ENCODE measurements around the gene JARID2.
A peak's percentile ranks its signal among the peaks of the same experiment; 100 is the strongest.

The JARID2 gene

DNA sequence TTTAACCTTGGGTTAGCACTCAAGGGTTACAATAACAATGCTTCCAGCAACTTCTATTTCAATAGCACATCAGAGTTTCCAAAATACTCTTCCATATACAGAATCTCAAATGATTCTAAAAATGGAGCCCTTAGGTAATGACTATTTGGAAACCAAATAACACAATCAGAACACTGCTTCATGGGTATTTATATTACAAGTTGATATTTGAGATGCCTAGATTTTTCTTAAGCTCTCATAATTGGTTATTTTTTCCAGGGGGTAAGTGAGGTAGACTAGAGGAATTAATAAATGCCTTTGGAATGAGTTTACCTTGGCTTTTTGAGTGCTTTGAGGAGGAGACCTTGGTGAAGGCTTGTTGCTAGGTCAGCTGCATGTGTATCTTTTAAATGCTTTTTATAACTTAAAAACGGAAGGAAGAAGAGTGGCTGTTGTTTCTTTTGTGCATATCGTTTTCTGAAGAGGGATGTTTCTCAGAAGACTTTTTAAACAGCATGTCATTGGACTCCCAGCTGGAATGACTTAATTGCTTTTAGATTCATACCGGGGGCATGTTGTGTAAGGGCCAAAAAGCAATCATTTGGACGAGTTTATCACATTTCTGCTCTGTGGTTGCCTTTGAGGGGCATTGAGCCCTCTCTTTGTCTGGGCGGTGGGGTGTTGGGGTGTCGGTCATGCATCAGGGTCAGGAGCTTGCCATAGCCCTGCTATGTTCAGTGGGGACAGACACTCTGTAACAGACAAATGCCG lies 230.9 kb downstream of the JARID2 start:
- no peak for DNase-seq

DNA sequence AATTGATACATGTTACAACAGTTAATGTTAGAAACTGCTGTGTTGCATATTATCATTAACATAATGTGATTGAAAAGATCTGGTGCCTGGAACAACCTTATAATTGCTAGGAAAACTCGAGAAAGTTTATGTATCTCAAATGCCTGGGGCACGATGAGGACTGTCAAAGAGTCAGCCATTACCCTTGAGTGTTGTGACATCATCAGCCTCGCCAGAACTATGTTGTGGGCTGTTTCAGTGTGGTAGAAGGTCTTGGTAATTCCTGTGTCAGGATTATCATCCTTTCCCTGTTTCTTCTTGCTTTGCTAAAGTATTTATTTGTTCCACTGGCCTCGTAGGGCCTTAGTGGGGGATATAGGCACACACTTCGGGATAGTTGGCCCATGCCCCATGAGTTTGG lies 231.9 kb downstream of the JARID2 start:
- no peak for DNase-seq

DNA sequence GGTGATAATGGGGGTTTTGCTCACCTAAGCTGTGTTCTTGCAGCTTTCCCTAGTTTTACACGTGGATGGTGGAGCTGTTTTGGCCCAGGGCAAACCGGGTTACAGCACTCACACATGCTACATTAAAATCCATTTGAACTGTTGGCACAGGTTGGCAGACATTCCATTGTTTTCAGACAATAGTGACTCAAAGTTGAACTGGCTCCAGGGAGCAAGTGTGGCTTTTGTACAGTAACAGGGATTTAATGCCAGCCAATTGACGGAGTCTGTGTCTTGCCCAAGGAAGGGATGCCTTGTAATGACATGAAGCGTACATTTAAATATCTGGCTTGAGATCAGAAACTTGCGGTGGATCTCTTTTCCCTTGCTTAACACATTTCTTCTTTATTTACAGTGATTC lies 233.9 kb downstream of the JARID2 start:
- no peak for DNase-seq

DNA sequence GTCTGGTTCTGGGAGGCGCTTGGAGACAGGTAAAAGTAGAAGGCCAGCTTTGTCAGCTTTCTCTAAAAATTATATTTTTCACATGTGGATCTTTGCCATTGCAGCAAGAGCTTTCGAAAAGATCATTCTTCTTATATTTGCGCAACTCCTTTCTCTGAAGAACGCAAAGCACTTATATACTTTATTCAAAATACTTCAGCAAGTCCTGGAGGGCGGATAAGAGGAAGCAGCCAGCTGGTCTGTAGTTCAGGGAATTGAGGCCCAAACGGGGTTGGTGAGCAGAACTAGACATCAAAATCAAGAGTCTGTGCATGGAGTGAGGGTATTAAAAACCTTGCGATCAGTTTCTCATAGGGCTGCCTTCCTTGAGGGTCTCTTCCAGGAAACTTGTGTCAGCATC lies 234.7 kb downstream of the JARID2 start:
- DNase-seq, result no peak

DNA sequence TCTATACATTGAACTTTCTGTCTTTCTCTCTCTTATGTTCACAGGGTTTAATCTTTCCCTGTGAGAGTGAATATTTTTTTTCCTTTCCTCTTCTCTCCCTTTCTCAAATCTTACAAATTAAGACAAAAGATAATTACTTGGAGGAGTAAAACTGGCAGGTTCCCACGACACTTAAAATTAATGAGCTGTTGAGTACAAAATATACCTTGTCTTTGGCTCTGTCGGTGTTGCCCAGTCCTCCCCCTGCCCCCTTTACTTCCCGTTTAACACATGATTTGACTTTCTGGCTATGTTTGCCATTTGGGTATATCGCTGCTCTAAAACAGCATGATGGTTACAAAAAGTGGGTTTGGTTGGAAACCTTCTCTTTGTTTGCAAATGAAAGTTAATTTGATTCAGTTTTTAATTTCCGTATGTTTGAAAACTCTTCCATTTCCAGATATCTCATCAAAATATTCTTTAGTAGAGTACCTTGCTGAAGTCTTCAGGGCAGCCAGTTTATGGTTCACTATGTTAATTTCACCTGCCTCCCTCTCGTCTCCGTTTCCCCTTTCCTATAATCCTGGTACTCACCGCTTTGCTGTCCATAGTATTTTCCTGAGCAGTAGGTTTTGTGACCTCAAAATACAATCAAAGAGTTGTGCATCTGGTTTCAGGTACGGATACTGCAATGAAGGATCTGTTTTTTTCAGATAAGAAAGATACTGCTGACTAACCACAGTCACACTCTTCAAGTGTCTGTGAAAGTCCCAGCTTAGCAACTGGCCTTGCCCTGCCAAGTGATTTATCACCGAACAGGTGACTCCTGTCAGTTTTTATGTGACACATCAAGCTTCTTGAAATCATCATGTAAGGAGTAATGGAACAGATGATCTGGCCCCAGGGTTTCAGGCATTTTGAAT lies 235.8 kb downstream of the JARID2 start:
- no peak for DNase-seq

DNA sequence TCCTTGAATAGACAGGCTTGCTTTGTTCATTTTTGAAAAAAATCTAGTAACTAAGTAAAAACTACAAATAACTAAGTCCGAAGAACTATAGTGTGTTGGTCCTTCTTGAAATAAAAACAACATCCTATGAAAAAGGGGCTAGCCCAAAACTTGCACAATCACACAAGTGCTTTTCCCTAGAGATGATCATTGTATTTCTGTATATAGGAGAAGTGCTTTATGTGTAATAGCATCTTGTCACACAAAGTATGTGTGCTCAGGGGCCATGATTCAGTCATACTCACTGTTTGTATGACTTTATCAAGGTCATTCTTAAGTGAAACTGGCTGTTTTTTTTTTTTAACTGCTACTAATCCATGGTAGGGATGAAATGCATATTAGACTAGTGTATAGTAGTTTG lies 237.2 kb downstream of the JARID2 start:
- DNase-seq, result no peak

DNA sequence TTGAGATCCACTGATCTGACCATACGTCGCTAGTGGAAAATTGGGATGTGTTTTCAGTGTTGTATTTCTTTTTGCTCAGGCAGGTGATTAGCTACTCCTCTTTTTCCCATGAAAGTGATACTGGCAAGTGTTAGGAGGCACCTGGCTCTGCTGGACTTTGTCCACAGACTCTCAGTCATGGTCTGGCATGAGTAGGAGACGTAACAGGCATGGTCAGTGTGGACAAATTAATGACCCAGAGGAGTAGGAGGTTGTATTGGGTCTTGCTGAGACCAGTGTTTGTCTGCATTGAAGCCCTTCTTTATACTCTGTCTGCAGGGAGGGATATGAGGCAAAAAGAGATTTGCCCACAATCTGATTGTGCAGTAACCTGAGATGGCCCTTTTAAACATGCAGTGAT lies 238.3 kb downstream of the JARID2 start:
- DNase-seq, result no peak

DNA sequence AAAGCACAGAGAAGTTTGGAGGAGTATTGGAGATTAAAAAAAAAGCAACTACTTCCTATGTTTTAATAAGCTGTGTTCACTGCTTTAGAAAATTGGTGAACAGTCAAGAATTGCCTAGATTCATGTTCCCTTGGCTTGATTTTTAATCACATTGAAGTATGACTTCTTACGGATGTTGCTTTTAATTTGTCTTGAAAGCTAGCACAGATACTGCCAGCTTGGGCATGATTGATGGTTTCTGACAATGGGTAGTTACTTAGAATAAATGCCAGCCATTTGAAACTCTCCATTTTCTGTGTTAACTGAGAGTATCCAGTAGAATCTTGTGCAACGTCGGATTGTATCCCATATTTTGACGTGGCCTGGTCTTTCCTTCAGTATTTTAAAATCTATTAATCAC lies 239.0 kb downstream of the JARID2 start:
- no peak for DNase-seq

DNA sequence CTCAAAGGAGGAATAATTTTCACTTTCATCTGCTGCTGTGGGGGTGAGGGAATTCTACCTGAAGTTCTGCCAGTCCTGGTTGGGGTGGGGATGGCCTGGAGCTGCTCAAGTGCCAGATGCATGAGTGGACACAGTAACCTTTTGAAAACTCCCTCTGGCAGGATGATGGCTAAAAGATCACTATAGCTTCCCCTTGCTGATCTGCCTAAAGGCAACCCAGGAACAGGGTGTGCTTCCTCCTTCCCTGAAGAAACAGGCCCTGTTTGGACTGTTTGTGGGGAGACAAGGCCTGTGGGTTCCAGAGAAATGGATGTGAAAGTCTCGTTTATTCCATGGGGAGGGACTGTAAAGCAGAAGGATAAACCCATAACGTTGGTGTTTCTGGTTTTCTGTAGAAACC lies 240.1 kb downstream of the JARID2 start:
- no peak for DNase-seq

DNA sequence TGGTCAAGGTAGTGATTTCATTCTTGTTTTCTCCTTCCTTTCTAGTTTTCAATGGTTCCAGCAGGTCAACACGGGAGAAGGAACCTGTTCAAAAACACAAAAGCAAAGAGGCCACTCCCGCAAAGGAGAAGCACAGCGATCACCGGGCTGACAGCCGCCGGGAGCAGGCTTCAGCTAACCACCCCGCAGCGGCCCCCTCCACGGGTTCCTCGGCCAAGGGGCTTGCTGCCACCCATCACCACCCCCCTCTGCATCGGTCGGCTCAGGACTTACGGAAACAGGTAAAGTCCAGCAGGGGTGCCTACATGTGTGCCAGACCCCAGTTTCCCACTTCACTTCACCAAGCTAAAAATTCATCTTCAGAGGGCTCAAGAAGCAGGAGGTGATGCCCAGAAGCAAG lies 241.4 kb downstream of the JARID2 start:
- no peak for DNase-seq

DNA sequence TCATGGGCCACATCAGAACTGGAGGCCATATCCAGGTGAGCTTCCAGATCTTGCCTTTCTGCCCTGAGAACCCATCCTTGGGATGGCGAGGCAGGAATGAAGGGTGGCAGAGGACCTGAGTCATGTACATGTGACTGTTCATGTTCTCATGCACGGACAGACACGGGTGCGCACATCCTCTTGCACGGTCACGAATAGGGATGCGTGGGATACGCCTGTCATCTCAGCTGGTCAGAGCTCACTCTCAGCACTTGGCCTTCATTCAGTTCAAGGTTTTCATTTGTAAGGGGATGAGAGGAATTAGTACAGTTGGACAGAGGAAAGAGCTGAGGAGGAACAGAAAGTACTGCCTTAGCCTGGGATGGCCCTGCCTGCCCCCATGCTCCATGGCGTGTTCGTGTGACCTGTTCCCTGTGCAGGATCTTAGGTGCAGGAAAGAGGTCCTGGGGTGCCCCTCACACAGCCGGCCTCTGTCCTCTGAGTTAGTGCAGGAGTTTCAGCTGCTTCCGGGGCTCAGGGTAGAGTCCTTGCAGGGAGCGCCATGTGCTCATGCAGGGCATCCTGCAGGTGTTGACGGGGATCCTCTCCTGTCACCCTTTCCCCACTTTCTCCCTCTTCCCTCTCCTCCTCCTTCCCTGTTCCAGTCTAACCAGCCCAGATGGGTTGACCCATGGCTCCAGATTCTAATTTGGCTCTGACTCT lies 243.5 kb downstream of the JARID2 start:
- no peak for DNase-seq

DNA sequence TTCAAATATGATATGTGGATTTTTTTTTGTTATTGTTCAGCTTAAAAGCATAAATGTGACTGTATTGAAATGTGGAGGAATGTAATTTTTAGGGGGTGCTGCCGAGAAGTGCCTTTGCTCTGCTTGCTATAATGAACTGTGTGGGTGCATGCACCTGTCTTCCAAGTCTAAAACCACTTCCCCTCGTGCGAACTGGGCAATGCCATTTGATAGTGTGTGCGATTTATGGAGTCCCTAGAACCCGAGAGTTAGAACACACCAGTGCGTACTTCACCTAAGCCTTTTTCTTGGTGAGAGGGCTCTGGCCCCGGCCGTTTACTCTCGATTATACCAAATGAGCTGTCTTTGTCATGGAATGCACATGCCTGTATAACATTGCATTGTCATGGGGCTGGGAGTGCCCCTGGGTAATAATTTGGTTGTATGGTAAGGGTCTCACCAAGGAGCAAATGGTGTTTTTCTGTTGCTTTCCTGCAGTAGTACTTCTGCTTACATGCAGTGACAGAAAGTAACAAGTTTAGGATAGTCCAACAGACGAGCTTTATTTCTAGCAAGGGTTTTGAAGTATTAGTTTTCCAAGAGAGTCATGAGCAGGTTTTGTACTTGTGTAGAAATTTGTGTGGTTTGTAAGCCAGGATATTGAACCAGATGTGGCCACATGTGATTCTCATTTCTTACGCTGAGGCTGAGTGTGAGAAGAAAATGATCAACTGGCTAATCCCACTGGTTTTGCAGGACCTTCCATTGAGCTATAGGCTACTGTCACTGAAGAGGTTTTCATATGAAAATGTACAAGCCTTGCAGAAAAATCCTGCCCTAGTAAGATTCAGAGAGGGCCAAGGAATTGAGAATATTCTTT lies 244.6 kb downstream of the JARID2 start:
- DNase-seq, result no peak

DNA sequence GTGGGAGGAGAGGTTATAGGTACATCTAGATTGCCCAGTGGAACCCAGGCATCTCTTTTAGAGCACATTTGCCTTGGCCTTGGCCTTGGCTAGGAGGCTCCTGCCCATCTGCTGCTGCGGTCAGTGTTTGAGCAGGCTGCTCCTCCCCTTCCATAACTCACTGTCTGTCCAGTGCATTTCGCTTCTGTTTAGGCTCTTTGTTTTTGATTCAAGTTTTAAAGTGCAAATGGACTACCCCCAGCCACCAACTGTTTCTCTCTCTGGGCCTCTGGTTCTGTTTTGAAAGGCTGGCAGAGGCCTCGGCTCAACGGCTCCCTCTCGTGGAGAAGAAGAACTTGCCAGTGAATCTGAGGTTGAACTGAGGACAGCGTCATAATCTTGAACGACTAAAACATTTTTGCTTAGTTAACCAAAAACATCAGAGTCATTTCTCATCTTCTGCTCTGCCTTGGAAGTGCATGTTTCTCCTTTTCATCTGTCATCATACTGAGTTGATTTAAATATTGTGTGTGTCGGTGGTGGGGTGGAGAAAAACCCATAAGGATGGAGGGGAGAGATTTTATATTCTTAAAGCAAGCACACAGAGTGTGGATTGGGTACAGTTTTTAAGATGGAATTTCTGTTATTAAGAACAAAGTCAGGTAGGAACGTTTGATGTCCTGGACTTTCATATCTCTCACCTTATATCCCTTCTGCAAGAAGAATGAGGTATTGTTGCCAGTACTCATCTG lies 245.6 kb downstream of the JARID2 start:
- peak; percentile 6 to 62 for DNase-seq

DNA sequence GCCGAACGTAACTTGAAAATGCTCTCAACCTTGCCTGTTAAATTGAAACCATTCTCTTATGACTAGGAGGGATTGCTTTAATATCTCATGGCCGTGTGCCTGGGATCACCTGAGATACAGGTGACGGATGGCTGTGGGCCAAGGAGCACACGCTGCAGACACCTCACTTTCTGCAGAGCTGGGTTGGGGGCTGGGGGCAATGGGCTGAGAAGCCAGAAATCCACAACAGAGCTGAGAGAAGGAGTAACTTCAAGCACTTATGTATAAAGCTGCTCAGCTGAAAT lies 246.1 kb downstream of the JARID2 start:
- DNase-seq, result no peak

DNA sequence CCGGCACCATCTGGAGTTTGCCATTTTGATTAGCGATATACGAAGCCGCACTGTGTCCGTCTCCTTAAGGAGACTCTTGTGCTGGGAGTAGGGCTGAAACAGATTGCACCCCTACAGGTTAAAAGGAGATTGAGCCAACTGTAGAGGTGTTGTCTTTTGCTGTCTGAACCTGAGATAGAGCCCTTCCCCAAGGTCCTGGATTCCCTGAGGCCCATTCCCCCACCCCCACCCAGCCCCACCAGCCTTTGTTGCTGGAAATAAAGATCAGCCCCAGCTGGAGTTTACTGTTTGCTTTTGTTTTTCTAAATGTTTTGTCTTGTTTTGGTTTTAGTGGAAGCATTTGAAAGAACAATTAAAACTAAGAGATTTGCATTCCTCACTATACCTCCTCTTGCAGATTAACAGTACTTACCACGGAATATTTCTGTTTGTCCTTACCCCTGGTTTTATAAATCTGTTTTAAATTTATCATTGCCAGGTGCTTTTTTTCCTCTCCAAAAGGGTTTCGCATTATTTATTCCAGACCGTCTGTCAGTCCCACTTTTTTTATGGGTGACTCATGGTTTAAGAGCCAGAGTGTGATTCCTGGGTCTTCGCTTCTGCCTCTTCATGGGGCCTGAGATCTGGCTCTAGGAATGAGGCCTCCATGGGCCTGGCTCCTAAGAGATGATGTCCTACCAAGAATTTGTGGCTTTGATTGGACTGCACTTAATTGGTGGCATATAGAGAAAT lies 247.7 kb downstream of the JARID2 start:
- DNase-seq, result no peak

DNA sequence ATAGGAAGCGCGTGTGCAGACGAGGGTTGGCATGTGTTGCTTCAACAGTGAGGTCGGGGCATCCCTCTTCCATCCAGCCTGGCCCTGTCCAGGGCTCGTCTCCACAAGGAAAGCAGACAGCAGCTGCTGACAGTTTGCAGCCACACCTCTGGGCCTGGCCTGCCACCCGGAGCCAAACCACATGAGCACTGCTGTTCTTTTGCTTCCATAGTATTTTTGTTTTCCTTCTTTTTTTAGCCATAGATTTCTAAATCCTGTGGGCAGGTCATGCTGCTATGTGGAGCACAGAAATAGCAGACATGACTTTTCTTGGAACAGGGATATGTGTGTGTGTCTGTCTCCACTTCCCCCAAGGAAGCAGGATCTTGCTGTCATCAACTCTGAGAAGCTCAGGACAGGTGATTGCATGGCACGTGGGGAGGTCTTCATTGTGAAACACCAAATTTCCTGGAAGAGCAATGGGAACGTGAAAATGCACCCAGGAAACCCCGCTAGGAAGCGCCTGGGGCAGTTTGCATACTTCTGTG lies 249.6 kb downstream of the JARID2 start:
- DNase-seq, result no peak

DNA sequence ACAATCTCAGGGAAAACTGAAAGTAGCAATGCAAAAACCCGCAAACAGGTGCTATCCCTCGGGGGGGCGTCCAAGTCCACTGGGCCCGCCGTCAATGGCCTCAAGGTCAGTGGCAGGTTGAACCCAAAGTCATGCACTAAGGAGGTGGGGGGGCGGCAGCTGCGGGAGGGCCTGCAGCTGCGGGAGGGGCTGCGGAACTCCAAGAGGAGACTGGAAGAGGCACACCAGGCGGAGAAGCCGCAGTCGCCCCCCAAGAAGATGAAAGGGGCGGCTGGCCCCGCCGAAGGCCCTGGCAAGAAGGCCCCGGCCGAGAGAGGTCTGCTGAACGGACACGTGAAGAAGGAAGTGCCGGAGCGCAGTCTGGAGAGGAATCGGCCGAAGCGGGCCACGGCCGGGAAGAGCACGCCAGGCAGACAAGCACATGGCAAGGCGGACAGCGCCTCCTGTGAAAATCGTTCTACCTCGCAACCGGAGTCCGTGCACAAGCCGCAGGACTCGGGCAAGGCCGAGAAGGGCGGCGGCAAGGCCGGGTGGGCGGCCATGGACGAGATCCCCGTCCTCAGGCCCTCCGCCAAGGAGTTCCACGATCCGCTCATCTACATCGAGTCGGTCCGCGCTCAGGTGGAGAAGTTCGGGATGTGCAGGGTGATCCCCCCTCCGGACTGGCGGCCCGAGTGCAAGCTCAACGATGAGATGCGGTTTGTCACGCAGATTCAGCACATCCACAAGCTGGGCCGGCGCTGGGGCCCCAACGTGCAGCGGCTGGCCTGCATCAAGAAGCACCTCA lies 250.7 kb downstream of the JARID2 start:
- DNase-seq, result no peak

DNA sequence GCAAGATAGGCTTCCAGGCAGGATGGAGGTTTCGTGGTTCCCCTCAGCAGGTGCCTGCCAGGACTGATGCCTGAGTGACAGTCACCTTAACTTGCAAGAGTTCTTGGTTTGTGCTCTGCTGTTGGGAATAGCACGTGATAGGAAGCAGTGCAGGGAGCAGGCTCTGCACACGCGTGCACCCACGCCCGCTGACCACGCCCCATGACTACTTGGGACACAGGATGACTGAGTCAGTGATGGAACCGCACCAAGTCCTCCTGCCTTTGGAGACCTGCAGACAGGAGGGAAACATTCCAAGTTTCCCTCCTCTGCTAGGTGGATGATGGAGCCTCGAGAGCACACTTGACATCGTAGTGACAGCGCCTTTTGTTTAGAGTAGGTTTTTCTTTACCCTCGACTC lies 252.8 kb downstream of the JARID2 start:
- DNase-seq, result no peak

DNA sequence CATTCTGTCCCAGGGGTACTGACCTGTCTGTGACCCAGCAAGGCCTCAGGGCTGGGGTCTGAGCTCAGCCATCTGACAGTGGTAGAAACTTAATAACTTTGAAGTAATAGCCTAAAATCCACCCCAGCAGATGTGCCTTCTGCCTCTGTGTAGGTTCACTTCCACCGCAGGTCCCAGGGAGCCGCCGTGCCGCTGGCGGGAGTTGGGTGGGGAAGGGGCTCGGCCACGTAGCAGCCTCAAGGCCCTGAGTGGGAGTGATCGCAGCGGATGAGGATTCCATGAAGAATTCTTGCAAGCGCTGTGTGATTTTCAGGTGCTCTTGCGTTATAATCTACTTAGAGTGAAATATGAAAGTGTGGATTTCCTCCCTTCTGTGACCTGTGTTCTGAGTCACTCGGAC lies 253.3 kb downstream of the JARID2 start:
- no peak for DNase-seq

DNA sequence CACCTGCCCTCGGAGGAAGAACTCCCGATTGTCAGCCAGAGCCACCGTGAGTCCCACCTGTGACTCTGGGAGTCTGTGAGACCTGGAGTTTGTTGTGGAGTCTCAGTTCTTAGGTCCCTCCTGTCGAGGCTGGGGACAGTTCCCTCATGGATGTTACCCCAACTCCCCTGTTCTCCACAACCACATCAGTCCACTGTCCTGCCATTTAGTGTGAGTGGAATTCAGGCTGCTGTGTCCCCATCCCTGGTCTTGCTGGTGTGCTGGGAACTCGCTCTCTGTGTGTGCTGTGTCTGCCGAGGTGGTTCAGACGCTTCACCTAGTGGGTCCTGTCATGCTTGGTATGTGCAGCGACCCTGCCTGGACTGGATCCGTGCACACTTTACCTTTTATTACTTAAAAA lies 253.7 kb downstream of the JARID2 start:
- no peak for DNase-seq
